ENCODE data around the gene LRRC8C. TPM values are rescaled to one million over a fixed set of nuclear protein-coding genes. Genes with fewer than 3 reads are reported as not detected.

Gene LRRC8C
- total and polyA plus RNA-seq, 2 experiments from 2014 or later: 0.89 to 3.9 TPM

- no peak overlapping the region for H2AFZ ChIP-seq
- Mint-ChIP-seq H3K36me3 (ENCODE audit: low read depth) (no peaks in the 10 kb centered on the region), H3K4me3 (no peak overlapping the region), H3K27me3 (ENCODE audit: insufficient read depth, low read depth, poor library complexity) (peaks cover 3% of the 10 kb centered on the region), H3K9me3 (no peaks in the 10 kb centered on the region), H3K4me1 (peaks cover 3% of the 10 kb centered on the region; the same call in 2 of the 3 replicates), H3K27ac (no peak overlapping the region)
- no peaks in the 10 kb centered on the region for H3K36me3 ChIP-seq (ENCODE audit: insufficient read depth)
- H3F3A ChIP-seq (replicated peaks; ENCODE audit: low read depth): no peaks in the 10 kb centered on the region
- no peak overlapping the region for H3K27ac ChIP-seq (ENCODE audit: low read depth)
- H3K79me2 ChIP-seq (replicated peaks; ENCODE audit: insufficient read depth): no peaks in the 10 kb centered on the region
- no peak for TF ChIP-seq NANOG (IDR thresholded peaks at IDR 0.05; ENCODE audit: borderline replicate concordance)
- H4K20me1 ChIP-seq (replicated peaks; ENCODE audit: insufficient read depth): no peaks in the 10 kb centered on the region
- H3K4me3 ChIP-seq: no peak overlapping the region
- ATAC-seq: no peak
- H3K4me2 ChIP-seq: no peak overlapping the region
- H3K4me1 ChIP-seq (ENCODE audit: insufficient read depth): no peaks in the 10 kb centered on the region
- no peaks in the 10 kb centered on the region for H3K27me3 ChIP-seq (ENCODE audit: insufficient read depth)
- H3K9me2 ChIP-seq (ENCODE audit: insufficient read depth): no peaks in the 10 kb centered on the region
- DNase-seq (ENCODE audit: low spot score): no peak
Measured at GRCh38 chr1:89723863-89724262, 90.9 kb downstream of the LRRC8C start.

GRCh38 chr1:89724369-89725010, 91.6 kb downstream of the LRRC8C start:
- Mint-ChIP-seq H3K36me3 (ENCODE audit: low read depth) (no peaks in the 10 kb centered on the region), H3K9me3 (no peaks in the 10 kb centered on the region), H3K4me3 (no peak overlapping the region), H3K27me3 (ENCODE audit: insufficient read depth, low read depth, poor library complexity) (peaks cover 3% of the 10 kb centered on the region), H3K4me1 (peaks cover 2% of the 10 kb centered on the region), H3K27ac (no peak overlapping the region)
- H3K4me3 ChIP-seq: no peak overlapping the region
- no peak for ATAC-seq
- H3K79me2 ChIP-seq (replicated peaks; ENCODE audit: insufficient read depth): no peaks in the 10 kb centered on the region
- H4K20me1 ChIP-seq (replicated peaks; ENCODE audit: insufficient read depth): no peaks in the 10 kb centered on the region
- DNase-seq (ENCODE audit: low spot score): no peak
- H3K27ac ChIP-seq (ENCODE audit: low read depth): no peak overlapping the region
- no peaks in the 10 kb centered on the region for H3K27me3 ChIP-seq (ENCODE audit: insufficient read depth)
- no peaks in the 10 kb centered on the region for H3K4me1 ChIP-seq (ENCODE audit: insufficient read depth)
- H3K36me3 ChIP-seq (ENCODE audit: insufficient read depth): no peaks in the 10 kb centered on the region
- H3F3A ChIP-seq (replicated peaks; ENCODE audit: low read depth): no peaks in the 10 kb centered on the region
- H3K4me2 ChIP-seq: no peak overlapping the region
- TF ChIP-seq ZNF331 (CRISPR knock-in tag; IDR thresholded peaks at IDR 0.05; ENCODE audit: low read depth): no peak
- TF ChIP-seq CREB1 (CRISPR knock-in tag; IDR thresholded peaks at IDR 0.05; ENCODE audit: low read depth): no peak
- no peak for TF ChIP-seq JUNB (IDR thresholded peaks at IDR 0.05; ENCODE audit: unreplicated experiment)
- TF ChIP-seq REST (IDR thresholded peaks at IDR 0.05; ENCODE audit: unreplicated experiment): no peak
- TF ChIP-seq CTCF (conservative IDR thresholded peaks at IDR 0.05; ENCODE audit: low read depth in 2 of 2): no peak
- TF ChIP-seq ZNF114 (CRISPR knock-in tag; IDR thresholded peaks at IDR 0.05): no peak
- no peak overlapping the region for H2AFZ ChIP-seq
- H3K9me2 ChIP-seq (ENCODE audit: insufficient read depth): no peaks in the 10 kb centered on the region

Data from GM23338 (cell line).